Smooth muscle cell (in vitro differentiated cells): Measurements from ENCODE around the gene ANKS1B. TPM values are rescaled to one million over a fixed set of nuclear protein-coding genes. Genes with fewer than 3 reads are reported as not detected.

ENCODE experiments used
- DNase-seq: peaks from one replicate; lab custom pipeline; 2025; ENCODE audit not compliant: unreplicated experiment; lab: John Stamatoyannopoulos, UW
- H2AFZ ChIP-seq: fragments of 200-600 bp; sonication (generic); 2 replicates; pipeline ENCODE4 v1.6.0; 2016; ENCODE audit warnings: antibody characterized with exemption, low read depth, mild to moderate bottlenecking
- H3F3A ChIP-seq: fragments of 200-600 bp; sonication (generic); 2 replicates; pipeline ENCODE4 v1.6.0; 2017; ENCODE audit warnings: antibody characterized with exemption, low read depth
- H3K27ac ChIP-seq: fragments of 200-600 bp; sonication (generic); 2 replicates; pipeline ENCODE4 v1.5.1; 2016; ENCODE audit warnings: low read depth, mild to moderate bottlenecking
- H3K27me3 ChIP-seq: fragments of 200-600 bp; sonication (generic); 2 replicates; pipeline ENCODE4 v1.6.1; 2016; ENCODE audit warnings: low read depth, mild to moderate bottlenecking
- H3K36me3 ChIP-seq: fragments of 200-600 bp; sonication (generic); 2 replicates; pipeline ENCODE4 v1.5.1; 2016; ENCODE audit warnings: low read depth
- H3K4me1 ChIP-seq: fragments of 200-600 bp; sonication (generic); 2 replicates; pipeline ENCODE4 v1.5.1; 2016; ENCODE audit warnings: low read depth
- H3K4me2 ChIP-seq: fragments of 200-600 bp; sonication (generic); 2 replicates; pipeline ENCODE4 v1.6.0; 2016; ENCODE audit warnings: mild to moderate bottlenecking
- H3K4me3 ChIP-seq: fragments of 200-600 bp; sonication (generic); 2 replicates; pipeline ENCODE4 v1.5.1; 2016; ENCODE audit warnings: mild to moderate bottlenecking
- H3K79me2 ChIP-seq: fragments of 200-600 bp; sonication (generic); 2 replicates; pipeline ENCODE4 v1.6.0; 2016; ENCODE audit warnings: low read depth, mild to moderate bottlenecking
- H3K9ac ChIP-seq: fragments of 200-600 bp; sonication (generic); 2 replicates; pipeline ENCODE4 v1.6.0; 2016; ENCODE audit warnings: low read depth
- H3K9me3 ChIP-seq: fragments of 200-600 bp; sonication (generic); replicated peaks from 2 replicates; pipeline ENCODE4 v1.5.1; 2016; ENCODE audit warnings: low read depth
- H4K20me1 ChIP-seq: fragments of 200-600 bp; sonication (generic); 2 replicates; pipeline ENCODE4 v1.6.0; 2016; ENCODE audit warnings: low read depth
- CTCF ChIP-seq: fragments of 200-600 bp; sonication (generic); IDR thresholded peaks from 2 replicates; pipeline ENCODE4 v1.5.1; 2017; ENCODE audit warnings: borderline replicate concordance, mild to moderate bottlenecking, antibody characterized with exemption; ENCODE audit not compliant: insufficient read depth, poor library complexity, severe bottlenecking
- WGBS: methylation state at CpG from one replicate; pipeline ENCODE4 v1.1.7; 2016; ENCODE audit warnings: low lambda C conversion rate; 5-methylcytosine and 5-hydroxymethylcytosine counted together
- polyA plus RNA-seq: library from polyadenylated mRNA; unstranded; fragments of >200 nt; fragmentation: Nextera tagmentation; extraction: Ambion mirVana; gene quantifications from 2 replicates; pipeline ENCODE4 v1.2.1, GENCODE V29; 2016
- total RNA-seq: library from RNA; depleted of rRNA; stranded (reverse); fragments of >200 nt; gene quantifications from 2 replicates; pipeline ENCODE4 v1.2.3, GENCODE V29; 2014

The ANKS1B gene
- total and polyA plus RNA-seq, 2 experiments from 2014 or later, result 0.47 to 7.3 TPM

GRCh38 chr12:99108924-99109323 lies 875.8 kb downstream of the ANKS1B start:
- DNase-seq, result no peak
- H3K4me3 ChIP-seq, result no peak overlapping the region
- H3K27me3 ChIP-seq, result no peaks in the 10 kb centered on the region
- H3K4me2 ChIP-seq, result no peak overlapping the region
- H3K36me3 ChIP-seq, result no peaks in the 10 kb centered on the region
- no peaks in the 10 kb centered on the region for H3K79me2 ChIP-seq
- no peaks in the 10 kb centered on the region for H3K4me1 ChIP-seq
- no peaks in the 10 kb centered on the region for H3F3A ChIP-seq
- no peak overlapping the region for H2AFZ ChIP-seq
- WGBS, result 75% methylated on average over 2 of the region's 2 CpGs
- H3K9ac ChIP-seq, result no peak overlapping the region
- H4K20me1 ChIP-seq, result no peaks in the 10 kb centered on the region
- no peak overlapping the region for H3K27ac ChIP-seq
- TF ChIP-seq CTCF, result no peak
- no peaks in the 10 kb centered on the region for H3K9me3 ChIP-seq

GRCh38 chr12:99099786-99100185 lies 885.0 kb downstream of the ANKS1B start:
- Histone ChIP-seq H3K4me2 (no peak overlapping the region), H3K9ac (no peak overlapping the region), H3K27ac (no peak overlapping the region), H3K79me2 (no peaks in the 10 kb centered on the region), H3K27me3 (no peaks in the 10 kb centered on the region), H2AFZ (no peak overlapping the region), H3K4me3 (no peak overlapping the region), H3K36me3 (no peaks in the 10 kb centered on the region), H4K20me1 (no peaks in the 10 kb centered on the region), H3F3A (no peaks in the 10 kb centered on the region), H3K4me1 (peaks cover 2% of the 10 kb centered on the region), H3K9me3 (no peaks in the 10 kb centered on the region)
- no peak for TF ChIP-seq CTCF
- 87% methylated on average over 2 of the region's 2 CpGs for WGBS
- DNase-seq, result no peak

GRCh38 chr12:99097171-99097570 lies 887.6 kb downstream of the ANKS1B start:
- Histone ChIP-seq H3K4me2 (no peak overlapping the region), H3K9me3 (no peaks in the 10 kb centered on the region), H4K20me1 (no peaks in the 10 kb centered on the region), H3K27ac (no peak overlapping the region), H3K79me2 (no peaks in the 10 kb centered on the region), H3K36me3 (no peaks in the 10 kb centered on the region), H3K4me3 (no peak overlapping the region), H3K9ac (no peak overlapping the region), H3F3A (no peaks in the 10 kb centered on the region), H2AFZ (no peak overlapping the region), H3K27me3 (no peaks in the 10 kb centered on the region), H3K4me1 (no peaks in the 10 kb centered on the region)
- no peak for TF ChIP-seq CTCF
- DNase-seq, result no peak
- WGBS, result 93% methylated on average over 2 of the region's 2 CpGs

- no peaks in the 10 kb centered on the region for H3K79me2 ChIP-seq
- no peak overlapping the region for H3K9ac ChIP-seq
- H3K4me2 ChIP-seq, result no peak overlapping the region
- H3K27me3 ChIP-seq, result no peaks in the 10 kb centered on the region
- H3K4me3 ChIP-seq, result no peak overlapping the region
- 56% methylated on average over 3 of the region's 3 CpGs for WGBS
- H3K9me3 ChIP-seq, result no peaks in the 10 kb centered on the region
- H3K27ac ChIP-seq, result no peak overlapping the region
- H2AFZ ChIP-seq, result no peak overlapping the region
- H3K36me3 ChIP-seq, result no peaks in the 10 kb centered on the region
- no peaks in the 10 kb centered on the region for H3K4me1 ChIP-seq
- H3F3A ChIP-seq, result no peaks in the 10 kb centered on the region
- H4K20me1 ChIP-seq, result no peaks in the 10 kb centered on the region
- no peak for TF ChIP-seq CTCF
- no peak for DNase-seq
Measured at GRCh38 chr12:99093166-99093565, 891.6 kb downstream of the ANKS1B start.
